K562 (cell line): ENCODE results near the gene RAP1GAP2. TPM values are rescaled to one million over a fixed set of nuclear protein-coding genes. Genes with fewer than 3 reads are reported as not detected.

ENCODE experiments used
- ATAC-seq: fragments of 200-7000 bp; cut with Tn5 transposase; 3 replicates; pipeline ENCODE4 v1.9.1; 2020; ENCODE audit warnings: moderate library complexity
- BruUV-seq: library from RNA; stranded (reverse); fragments of 400-500 nt; replicated peaks from 2 replicates; lab custom pipeline; 2021; lab: Mats Ljungman, UMichigan
- CTCF ChIA-PET: fragments of 300-600 bp; formaldehyde crosslinking; extraction: SDS; loops from one replicate; lab custom pipeline; 2021; ENCODE audit warnings: low intra/inter-chr PET ratio; lab: Yijun Ruan, JAX
- POLR2A ChIA-PET: fragments of 300-600, 350-650 bp; sonication (Branson Sonifier 250); formaldehyde crosslinking; extraction: SDS; loops from one replicate; lab custom pipeline; 2021; ENCODE audit warnings: antibody characterized with exemption, inconsistent platforms; lab: Yijun Ruan, JAX
- DNase-seq, 4 experiments: peaks; one replicate each; pipeline versions ENCODE4 v3.0.0 to v3.0.0-alpha.2; 2011 to 2018; ENCODE audit warnings: low spot score in 3 of 4, mixed read lengths in 3 of 4; ENCODE audit errors: extremely low read depth in 1 of 4
- FAIRE-seq: peaks from 2 replicates; lab custom pipeline; 2011; peaks lifted over from hg19 to GRCh38; lab: Jason Lieb, UNC
- H2AFZ ChIP-seq: 2 replicates; pipeline ENCODE4 v1.6.0; 2011; ENCODE audit warnings: low read depth, low read length, control low read depth, inconsistent platforms
- H3K27ac ChIP-seq: fragments of 200-600 bp; 3 replicates; pipeline ENCODE4 v1.8.0; 2011; ENCODE audit warnings: low read depth, mild to moderate bottlenecking, control low read depth, inconsistent platforms, low read length, moderate library complexity, mixed read lengths; ENCODE audit errors: extremely low read depth
- H3K27me3 ChIP-seq, 2 experiments: fragments of 300-600 bp in 1 of 2; 2 replicates in 1 of 2; 3 replicates in 1 of 2; pipeline versions ENCODE4 v1.6.0 to v1.8.0; 2011; ENCODE audit warnings: inconsistent platforms in 2 of 2, low read length in 2 of 2, mild to moderate bottlenecking in 1 of 2, mixed read lengths in 1 of 2, moderate library complexity in 1 of 2; ENCODE audit not compliant: control insufficient read depth in 2 of 2, insufficient read depth in 2 of 2
- H3K36me3 ChIP-seq: fragments of 300-600 bp; 3 replicates; pipeline ENCODE4 v1.8.0; 2011; ENCODE audit warnings: mild to moderate bottlenecking, low read length, inconsistent platforms; ENCODE audit not compliant: control insufficient read depth, insufficient read depth
- H3K4me1 ChIP-seq, 2 experiments: fragments of 200-600 bp in 1 of 2; replicated peaks in 1 of 2; 2 replicates in 1 of 2; 3 replicates in 1 of 2; pipeline versions ENCODE4 v1.5.1 to v1.8.0; 2011; ENCODE audit warnings: inconsistent platforms in 2 of 2, low read length in 2 of 2, mild to moderate bottlenecking in 1 of 2, mixed read lengths in 1 of 2, moderate library complexity in 1 of 2; ENCODE audit not compliant: control insufficient read depth in 2 of 2, insufficient read depth in 2 of 2
- H3K4me2 ChIP-seq: 2 replicates; pipeline ENCODE4 v1.6.1; 2011; ENCODE audit warnings: low read length, control low read depth, inconsistent platforms, mixed read lengths; ENCODE audit not compliant: insufficient read depth
- H3K4me3 ChIP-seq: fragments of 200-600 bp; sonication (generic), shearing (Covaris generic); 2 replicates; pipeline ENCODE4 v1.5.1; 2016; ENCODE audit warnings: control low read depth, inconsistent platforms
- H3K79me2 ChIP-seq: fragments of 200-600 bp; 3 replicates; pipeline ENCODE4 v1.8.0; 2011; ENCODE audit warnings: low read length, inconsistent platforms; ENCODE audit not compliant: control insufficient read depth, insufficient read depth
- H3K9ac ChIP-seq, 2 experiments: 2 replicates each; pipeline versions ENCODE4 v1.6.0 to v1.6.1; 2011; ENCODE audit warnings: low read depth in 2 of 2, low read length in 2 of 2, control low read depth in 1 of 2, inconsistent platforms in 1 of 2, mild to moderate bottlenecking in 1 of 2, mixed read lengths in 1 of 2; ENCODE audit not compliant: insufficient read depth in 1 of 2
- H3K9me1 ChIP-seq: one replicate; pipeline ENCODE4 v1.6.0; 2011; ENCODE audit warnings: inconsistent platforms, mild to moderate bottlenecking, low read length, moderate library complexity; ENCODE audit not compliant: control insufficient read depth, insufficient read depth
- H3K9me3 ChIP-seq: replicated peaks from 2 replicates; pipeline ENCODE4 v1.5.1; 2011; ENCODE audit warnings: low read depth, low read length, inconsistent platforms; ENCODE audit not compliant: control insufficient read depth, insufficient read depth
- H4K20me1 ChIP-seq: replicated peaks from 2 replicates; pipeline ENCODE4 v1.6.1; 2011; ENCODE audit warnings: low read length, inconsistent platforms, mixed read lengths; ENCODE audit not compliant: control insufficient read depth, insufficient read depth
- ARID1B ChIP-seq: fragments of 450-650 bp; IDR thresholded peaks from 2 replicates; pipeline ENCODE4 v1.6.1; 2016; ENCODE audit warnings: antibody characterized with exemption, mild to moderate bottlenecking, inconsistent platforms
- E2F8 ChIP-seq: fragments of 450-650 bp; IDR thresholded peaks from 2 replicates; pipeline ENCODE4 v1.7.1; 2018; ENCODE audit warnings: mild to moderate bottlenecking, low read depth; ENCODE audit not compliant: partially characterized antibody
- EZH2 ChIP-seq: IDR thresholded peaks from 2 replicates; pipeline ENCODE4 v1.6.1; 2012; ENCODE audit warnings: low read depth, mild to moderate bottlenecking, inconsistent platforms, low read length, borderline replicate concordance
- MTA2 ChIP-seq: fragments of 450-650 bp; IDR thresholded peaks from 2 replicates; pipeline ENCODE4 v1.6.1; 2016; ENCODE audit warnings: low read depth
- NCOA2 ChIP-seq, 2 experiments: fragments of 450-650 bp; IDR thresholded peaks; 2 replicates each; pipeline ENCODE4 v1.6.1; 2018; ENCODE audit warnings: mild to moderate bottlenecking in 2 of 2, moderate library complexity in 1 of 2; ENCODE audit not compliant: partially characterized antibody in 2 of 2
- NFE2L1 ChIP-seq: fragments of 450-650 bp; IDR thresholded peaks from 2 replicates; pipeline ENCODE4 v1.6.1; 2016; ENCODE audit warnings: missing genetic modification characterization, low read depth, mild to moderate bottlenecking, missing compliant biosample characterization, moderate library complexity, borderline replicate concordance
- PHB ChIP-seq: fragments of 250-450 bp; sonication (Bioruptor Pico); IDR thresholded peaks from 2 replicates; pipeline ENCODE4 v1.5.0; 2021
- SIN3B ChIP-seq: fragments of 450-650 bp; IDR thresholded peaks from 2 replicates; pipeline ENCODE4 v1.6.1; 2017; ENCODE audit warnings: low read depth, mild to moderate bottlenecking, moderate library complexity
- TRIM25 ChIP-seq: fragments of 450-650 bp; IDR thresholded peaks from 2 replicates; pipeline ENCODE4 v1.7.0; 2016; ENCODE audit warnings: borderline replicate concordance
- ZBTB2 ChIP-seq: fragments of 450-650 bp; IDR thresholded peaks from 2 replicates; pipeline ENCODE4 v1.6.1; 2016; ENCODE audit warnings: antibody characterized with exemption
- ZC3H4 ChIP-seq: sonication (generic); formaldehyde crosslinking; IDR thresholded peaks from 2 replicates; pipeline ENCODE4 v1.9.0; 2021; ENCODE audit warnings: missing genetic modification reagents, borderline replicate concordance
- ZNF3 ChIP-seq: fragments of 250-450 bp; sonication (Bioruptor Pico); IDR thresholded peaks from 2 replicates; pipeline ENCODE4 v1.5.0; 2021; ENCODE audit warnings: mild to moderate bottlenecking, moderate library complexity
- ZNF436 ChIP-seq: fragments of 250-450, 450-650 bp; sonication (Bioruptor Pico); formaldehyde crosslinking; IDR thresholded peaks from 2 replicates; pipeline ENCODE4 v1.7.0; 2020; ENCODE audit warnings: mild to moderate bottlenecking
- ZNF695 ChIP-seq: fragments of 450-650 bp; formaldehyde crosslinking; IDR thresholded peaks from 2 replicates; pipeline ENCODE4 v1.4.0; 2020; ENCODE audit warnings: mild to moderate bottlenecking, moderate library complexity
- WGBS: fragments of 100-300 bp; shearing (Covaris generic); methylation state at CpG from one replicate; pipeline ENCODE4 v1.1.6; 2016; ENCODE audit warnings: low coverage, mixed read lengths; ENCODE audit not compliant: insufficient coverage; ENCODE audit errors: missing lambda C conversion rate; 5-methylcytosine and 5-hydroxymethylcytosine counted together
- in situ Hi-C: fragments of 300-500 bp; cut with MboI; formaldehyde crosslinking; loops from 4 replicates; pipeline ENCODE4 v1.15.0; 2018; ENCODE audit warnings: inconsistent platforms, mixed read lengths
- intact Hi-C: fragments of 100-400 bp; cut with micrococcal nuclease; formaldehyde crosslinking; loops from 2 replicates; pipeline ENCODE4 v1.14.2; 2022
- polyA plus RNA-seq, 8 experiments: library from polyadenylated mRNA; depleted of rRNA in 4 of 8; stranded (reverse) in 5 of 8; unstranded in 3 of 8; fragments of >200 nt; fragmentation: Nextera tagmentation in 2 of 8; fragmentation: Illumina TruSeq in 1 of 8; extraction: Ambion mirVana in 2 of 8; extraction: Trizol in 1 of 8; gene quantifications; 2 replicates each; pipeline versions ENCODE4 v1.2.1 to v1.2.3, GENCODE V29; 2011 to 2014; ENCODE audit warnings: inconsistent platforms in 1 of 8, missing spikeins in 1 of 8
- total RNA-seq, 7 experiments: library from RNA; depleted of rRNA in 6 of 7; stranded (reverse); fragments of >200 nt in 6 of 7; fragmentation: Illumina TruSeq in 2 of 7; extraction: Trizol in 2 of 7; gene quantifications; 2 replicates each; pipeline versions ENCODE4 v1.2.1 to v1.2.3, GENCODE V29; 2011 to 2021; ENCODE audit warnings: low replicate concordance in 1 of 7

RAP1GAP2 gene
- total and polyA plus RNA-seq, 9 of the 15 experiments (the other 6 are each of a cell fraction or from before 2014, with no cell fraction given) = 0.01 to 1.3 (median 0.42) TPM; not detected in 1

GRCh38 chr17:2926019-2926650 lies 129.9 kb downstream of the RAP1GAP2 start:
- DNase-seq (no peak), ATAC-seq (no peak), FAIRE-seq (no peak)
- peaks cover 2 to 51% of the 10 kb centered on the region in 2 experiments; a peak in 4 of 5 replicates for H3K27me3 ChIP-seq
- in situ Hi-C loops = no loop called here
- ChIA-PET POLR2A (interaction anchor here (0.8 kb wide), 1 partner anchor 9 kb away, joined by 3 read pairs; no protein-coding TSS in a partner anchor), CTCF (no interaction called here)
- H4K20me1 ChIP-seq = no peaks in the 10 kb centered on the region
- no peaks in the 10 kb centered on the region; a peak in 2 of 5 replicates for H3K4me1 ChIP-seq
- H3K9me3 ChIP-seq = no peaks in the 10 kb centered on the region
- H3K79me2 ChIP-seq = no peaks in the 10 kb centered on the region
- WGBS = 1% methylated on average over 7 of the region's 14 CpGs
- no TSS peak for BruUV-seq
- no peaks in the 10 kb centered on the region for H3K36me3 ChIP-seq
- TF ChIP-seq NFE2L1 (tag) (no peak), ZBTB2 (no peak), TRIM25 (no peak), ZNF436 (CRISPR knock-in tag) (no peak), ARID1B (no peak), EZH2 (no peak), ZC3H4 (no peak), ZNF3 (no peak), NCOA2 (IDR thresholded peaks at IDR 0.05; ENCODE audit: partially characterized antibody in 2 of 2) (no peak), SIN3B (no peak), E2F8 (no peak), MTA2 (no peak), ZNF695 (CRISPR knock-in tag) (no peak), PHB (CRISPR knock-in tag) (no peak)
- TF ChIP-seq, all 486 proteins: peak for 0
- no peak overlapping the region for H3K27ac ChIP-seq
- no peak overlapping the region for H3K4me3 ChIP-seq
- intact Hi-C loops = no loop called here
- no peak overlapping the region for H2AFZ ChIP-seq
- H3K4me2 ChIP-seq = no peak overlapping the region
- H3K9ac ChIP-seq = no peak overlapping the region
- H3K9me1 ChIP-seq = no peaks in the 10 kb centered on the region
